DND-41 (cell line): Measurements from ENCODE around the gene ASTN1.
"Not testable (repeated sequence)": the region's sequence is repeated elsewhere in the genome, so short reads cannot be mapped to it uniquely, and the experiment has no call there.

Experiments used
- CTCF ChIP-seq: IDR thresholded peaks from 2 replicates; pipeline ENCODE4 v1.5.1; 2012; ENCODE audit warnings: borderline replicate concordance, low read length, moderate library complexity, mild to moderate bottlenecking; ENCODE audit not compliant: poor library complexity, severe bottlenecking; ENCODE audit errors: extremely low read depth
- EZH2 ChIP-seq: IDR thresholded peaks from 3 replicates; pipeline ENCODE4 v1.6.1; 2012; ENCODE audit warnings: borderline replicate concordance, low read depth, mild to moderate bottlenecking, moderate library complexity, low read length, inconsistent platforms; ENCODE audit not compliant: severe bottlenecking

- TF ChIP-seq CTCF, EZH2: not testable (repeated sequence)
Observed at GRCh38 chr1:177074811-177075210, 89.7 kb downstream of the ASTN1 start.
